ENCODE measurements around the gene GFER. TPM values are rescaled to one million over a fixed set of nuclear protein-coding genes. Genes with fewer than 3 reads are reported as not detected.

GFER gene
- total RNA-seq, 1 donor, result 9.5 TPM

DNA sequence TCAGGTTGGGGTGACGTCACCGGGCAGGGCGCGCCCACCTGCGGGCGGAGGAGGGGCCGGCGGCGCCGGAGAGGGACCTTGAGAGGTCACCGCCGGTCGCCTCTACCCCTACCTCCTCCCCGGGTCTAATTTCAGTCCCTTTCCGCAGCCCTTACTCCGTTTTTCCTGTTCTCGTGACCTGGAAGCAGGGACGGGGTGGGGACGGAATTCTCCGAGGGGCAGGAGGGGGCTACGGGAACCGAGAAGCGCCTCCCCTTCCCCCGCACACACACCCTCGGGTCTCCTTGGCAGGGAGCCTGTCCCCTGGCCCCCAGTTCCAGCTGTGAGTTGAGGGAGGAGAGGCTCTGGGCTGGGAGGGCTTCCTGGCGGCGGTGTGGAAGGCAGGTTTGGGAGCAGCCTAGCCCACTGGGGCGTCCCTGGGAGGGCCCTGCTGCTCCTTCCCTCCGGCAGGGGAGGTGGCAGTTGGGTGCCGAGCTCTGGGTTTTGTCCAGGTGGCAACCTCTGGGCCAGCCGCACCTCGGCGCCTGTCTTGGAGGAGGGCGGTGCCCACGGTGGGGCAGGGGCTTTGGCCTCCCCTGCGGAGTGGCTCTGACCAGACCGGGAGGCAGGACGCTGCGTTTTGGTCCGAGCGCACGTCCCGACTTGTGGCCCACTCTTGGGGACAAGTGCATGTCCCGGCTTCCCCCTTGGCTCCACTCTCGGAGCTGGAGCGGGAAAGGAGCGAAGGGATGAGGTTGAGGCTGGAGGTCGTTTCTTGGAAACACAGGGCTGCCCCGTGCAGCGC lies 6.5 kb downstream of the GFER start:
- H3K4me3 ChIP-seq (ENCODE audit: low read depth, low read length), result peak overlapping the region; percentile 46
- no peak for DNase-seq (ENCODE audit: low read depth)
- TF ChIP-seq, protein P1, sequence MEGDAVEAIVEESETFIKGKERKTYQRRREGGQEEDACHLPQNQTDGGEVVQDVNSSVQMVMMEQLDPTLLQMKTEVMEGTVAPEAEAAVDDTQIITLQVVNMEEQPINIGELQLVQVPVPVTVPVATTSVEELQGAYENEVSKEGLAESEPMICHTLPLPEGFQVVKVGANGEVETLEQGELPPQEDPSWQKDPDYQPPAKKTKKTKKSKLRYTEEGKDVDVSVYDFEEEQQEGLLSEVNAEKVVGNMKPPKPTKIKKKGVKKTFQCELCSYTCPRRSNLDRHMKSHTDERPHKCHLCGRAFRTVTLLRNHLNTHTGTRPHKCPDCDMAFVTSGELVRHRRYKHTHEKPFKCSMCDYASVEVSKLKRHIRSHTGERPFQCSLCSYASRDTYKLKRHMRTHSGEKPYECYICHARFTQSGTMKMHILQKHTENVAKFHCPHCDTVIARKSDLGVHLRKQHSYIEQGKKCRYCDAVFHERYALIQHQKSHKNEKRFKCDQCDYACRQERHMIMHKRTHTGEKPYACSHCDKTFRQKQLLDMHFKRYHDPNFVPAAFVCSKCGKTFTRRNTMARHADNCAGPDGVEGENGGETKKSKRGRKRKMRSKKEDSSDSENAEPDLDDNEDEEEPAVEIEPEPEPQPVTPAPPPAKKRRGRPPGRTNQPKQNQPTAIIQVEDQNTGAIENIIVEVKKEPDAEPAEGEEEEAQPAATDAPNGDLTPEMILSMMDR (IDR thresholded peaks at IDR 0.05; ENCODE audit: insufficient read depth, low read depth, low read length), result no peak

DNA sequence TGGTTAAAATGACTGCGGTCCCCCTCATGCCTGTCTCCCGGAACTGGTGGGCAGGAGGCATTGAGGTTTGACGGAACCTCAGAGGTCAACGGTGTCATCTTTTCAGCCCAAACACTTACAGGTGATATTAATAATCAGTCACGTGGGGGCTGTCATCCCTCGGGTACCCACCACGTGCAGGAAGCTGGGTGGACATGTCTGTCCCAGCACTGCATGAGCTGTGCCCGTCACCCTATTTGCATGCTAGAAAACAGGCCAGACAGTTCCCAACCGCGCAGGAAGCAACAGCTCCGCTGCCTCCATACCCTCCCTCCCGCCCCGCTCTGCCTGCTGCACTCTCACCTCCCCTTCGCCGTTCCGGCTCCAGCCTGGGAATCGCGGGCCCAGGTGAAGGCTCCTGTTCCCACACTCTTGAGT lies 7.2 kb downstream of the GFER start:
- TF ChIP-seq, protein P1 (IDR thresholded peaks at IDR 0.05; ENCODE audit: insufficient read depth, low read depth, low read length), result no peak
- DNase-seq (ENCODE audit: low read depth), result no peak
- H3K4me3 ChIP-seq (ENCODE audit: low read depth, low read length), result no peak overlapping the region

DNA sequence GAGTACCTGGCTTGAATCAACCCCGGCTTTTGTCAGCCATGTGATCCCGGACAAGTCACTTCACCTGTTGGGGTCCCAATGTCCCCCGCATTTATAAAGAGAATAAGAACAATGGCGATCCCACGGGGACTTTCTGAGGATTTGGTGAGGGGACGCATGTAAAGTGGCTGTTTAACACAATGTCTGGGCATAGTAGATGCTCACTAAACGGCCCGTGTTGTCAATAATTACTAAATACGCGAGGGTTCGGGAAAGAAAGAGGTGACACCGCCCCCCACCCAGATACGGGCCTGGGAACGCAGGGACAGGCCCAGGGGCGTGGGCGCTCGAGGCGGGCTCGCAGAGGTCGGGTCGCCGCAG lies 7.6 kb downstream of the GFER start:
- TF ChIP-seq, protein P1 (IDR thresholded peaks at IDR 0.05; ENCODE audit: insufficient read depth, low read depth, low read length), result no peak
- DNase-seq (ENCODE audit: low read depth), result no peak
- peak overlapping the region; percentile 40 for H3K4me3 ChIP-seq (ENCODE audit: low read depth, low read length)

DNA sequence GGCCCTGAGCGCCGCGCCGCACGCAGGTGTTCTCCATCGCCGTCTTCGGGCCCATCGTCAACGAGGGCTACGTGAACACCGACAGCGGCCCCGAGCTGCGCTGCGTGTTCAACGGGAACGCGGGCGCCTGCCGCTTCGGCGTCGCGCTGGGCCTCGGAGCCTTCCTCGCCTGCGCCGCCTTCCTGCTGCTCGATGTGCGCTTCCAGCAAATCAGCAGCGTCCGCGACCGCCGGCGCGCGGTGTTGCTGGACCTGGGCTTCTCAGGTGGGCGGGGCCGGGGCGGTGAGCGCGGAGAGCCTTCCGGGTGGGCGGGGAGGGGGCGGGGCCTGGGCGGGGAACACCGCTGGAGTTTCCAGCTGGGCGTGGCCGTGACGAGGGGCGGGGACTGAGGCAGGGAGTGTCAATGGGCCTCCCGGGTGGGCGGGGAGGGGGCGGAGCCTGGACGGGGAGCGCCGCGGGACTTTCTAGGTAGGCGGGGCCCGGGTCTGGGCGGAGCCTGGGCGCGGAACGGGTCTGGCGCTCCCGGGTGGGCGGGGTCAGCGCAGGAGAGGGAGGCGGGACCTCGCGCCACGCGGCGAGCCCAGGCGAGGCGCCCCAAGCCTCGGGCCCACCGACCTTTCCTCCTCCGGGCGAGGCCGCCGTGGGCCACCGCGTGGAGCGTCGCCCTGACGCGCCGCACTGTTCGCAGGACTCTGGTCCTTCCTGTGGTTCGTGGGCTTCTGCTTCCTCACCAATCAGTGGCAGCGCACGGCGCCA lies 8.1 kb downstream of the GFER start:
- peak overlapping the region; percentile 40 for H3K4me3 ChIP-seq (ENCODE audit: low read depth, low read length)
- DNase-seq (ENCODE audit: low read depth), result peak; percentile 89
- TF ChIP-seq, protein P1 (IDR thresholded peaks at IDR 0.05; ENCODE audit: insufficient read depth, low read depth, low read length), result no peak

DNA sequence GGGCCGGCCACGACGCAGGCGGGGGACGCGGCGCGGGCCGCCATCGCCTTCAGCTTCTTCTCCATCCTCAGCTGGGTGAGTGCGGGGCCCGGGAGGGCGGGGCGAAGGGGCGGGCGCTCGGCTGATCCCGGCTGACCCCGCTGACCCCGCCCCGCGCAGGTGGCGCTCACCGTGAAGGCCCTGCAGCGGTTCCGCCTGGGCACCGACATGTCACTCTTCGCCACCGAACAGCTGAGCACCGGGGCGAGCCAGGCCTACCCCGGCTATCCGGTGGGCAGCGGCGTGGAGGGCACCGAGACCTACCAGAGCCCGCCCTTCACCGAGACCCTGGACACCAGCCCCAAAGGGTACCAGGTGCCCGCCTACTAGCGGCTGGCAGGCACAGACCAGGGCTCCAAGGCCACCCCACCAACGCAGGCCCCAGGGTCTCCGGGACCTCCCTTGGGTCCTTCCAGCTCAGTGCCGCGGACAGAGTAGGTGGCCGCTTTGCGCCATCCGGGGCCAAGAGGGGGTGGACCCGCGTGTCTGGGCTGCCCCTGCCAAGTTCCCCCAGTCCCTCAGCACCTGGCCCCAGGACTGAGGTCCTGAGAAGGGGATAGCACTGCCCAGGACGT lies 8.8 kb downstream of the GFER start:
- TF ChIP-seq, protein P1 (IDR thresholded peaks at IDR 0.05; ENCODE audit: insufficient read depth, low read depth, low read length), result no peak
- no peak overlapping the region for H3K4me3 ChIP-seq (ENCODE audit: low read depth, low read length)
- DNase-seq (ENCODE audit: low read depth), result no peak

DNA sequence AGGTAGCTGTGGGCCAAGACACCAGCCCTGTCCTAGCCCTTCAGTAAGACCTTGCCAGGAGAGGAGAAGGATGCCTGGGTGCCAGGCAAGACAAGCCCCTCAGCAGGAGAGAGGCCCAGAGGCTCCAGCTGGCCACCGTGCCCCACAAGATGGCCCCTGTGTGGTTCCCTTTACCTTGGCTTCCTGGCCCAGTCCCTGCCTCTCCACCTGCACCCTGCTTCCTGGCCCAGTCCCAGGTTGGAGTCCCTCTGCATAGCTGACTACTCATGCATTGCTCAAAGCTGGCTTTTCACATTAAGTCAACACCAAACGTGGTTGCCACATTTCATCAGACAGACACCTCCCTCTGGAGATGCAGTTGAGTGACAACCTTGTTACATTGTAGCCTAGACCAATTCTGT lies 9.7 kb downstream of the GFER start:
- no peak for DNase-seq (ENCODE audit: low read depth)
- TF ChIP-seq, protein P1 (IDR thresholded peaks at IDR 0.05; ENCODE audit: insufficient read depth, low read depth, low read length), result no peak
- H3K4me3 ChIP-seq (ENCODE audit: low read depth, low read length), result no peak overlapping the region
